ENCODE results near the gene KIAA1671.

The KIAA1671 gene

DNA sequence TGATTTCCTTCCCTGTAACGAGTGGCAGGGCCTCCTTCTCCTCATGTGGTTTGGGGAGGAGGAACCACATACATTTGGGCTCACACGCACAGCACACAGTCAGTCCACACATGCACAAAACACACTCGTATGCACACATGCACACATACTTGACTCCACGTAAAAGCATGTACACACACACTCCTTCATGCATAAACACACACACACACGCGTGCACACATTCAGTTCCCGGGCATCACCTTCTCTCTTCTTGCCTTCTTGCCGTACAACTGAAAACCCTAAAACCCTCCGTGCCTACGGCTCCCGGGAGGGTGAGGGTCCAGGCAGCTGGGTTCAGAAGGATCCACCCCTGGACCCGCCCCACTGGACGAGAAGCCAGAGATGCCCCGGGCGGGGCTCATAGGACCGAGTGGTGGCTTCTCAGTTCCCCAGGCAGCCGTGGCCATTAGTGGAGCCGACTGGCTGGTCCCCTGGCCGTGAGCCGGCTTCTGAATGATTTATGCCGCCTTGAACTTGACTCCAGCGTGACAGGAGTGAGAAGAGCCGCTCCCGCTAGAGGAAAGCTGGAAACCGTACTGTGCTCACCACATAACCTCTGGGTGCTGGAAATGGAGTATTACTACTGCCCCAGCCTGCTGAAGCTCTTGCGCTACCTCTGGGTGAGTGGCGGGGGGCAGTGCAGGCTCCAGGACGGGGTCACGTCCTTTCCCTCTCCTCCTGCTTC, 117.4 kb downstream of the KIAA1671 start:
- DNase-seq, result no peak

DNA sequence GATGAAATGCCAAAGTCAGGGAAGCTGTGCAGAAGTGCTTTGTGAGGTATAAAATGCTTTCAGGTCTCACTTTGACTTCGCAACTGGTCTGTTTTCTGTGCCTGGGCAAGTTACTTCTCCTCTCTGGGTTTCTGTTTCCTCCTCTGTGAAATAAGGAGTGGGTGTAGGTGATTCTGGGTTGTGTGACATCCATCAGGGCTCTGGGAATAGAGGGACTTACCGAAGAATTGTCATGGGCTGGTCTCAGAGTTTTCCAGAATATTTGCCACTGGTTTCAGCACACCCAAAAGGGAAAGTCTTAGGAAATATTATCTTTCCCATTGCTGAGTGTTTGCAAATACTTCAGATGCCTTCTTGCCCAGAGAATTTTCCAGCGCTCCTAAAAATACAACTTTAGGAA, 118.4 kb downstream of the KIAA1671 start:
- no peak for DNase-seq

DNA sequence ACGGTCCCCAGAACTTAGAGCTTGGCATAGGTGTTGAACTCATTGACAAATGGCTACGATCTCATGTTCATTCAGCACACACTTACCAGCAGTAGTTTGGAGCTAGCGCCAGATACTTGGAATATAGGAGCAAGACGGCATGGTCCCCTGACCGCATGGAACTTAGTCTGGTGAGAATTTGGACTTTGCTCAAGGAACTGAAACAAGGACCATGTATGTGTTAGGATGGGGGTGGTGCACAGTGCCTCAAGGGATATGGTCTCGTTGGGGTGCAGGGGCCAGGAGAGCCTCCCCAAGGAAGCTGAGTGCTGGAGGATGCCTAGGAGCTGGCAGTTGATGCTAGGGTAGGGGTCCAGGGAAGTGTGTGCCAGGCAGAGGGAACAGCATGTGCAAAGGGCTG, 119.2 kb downstream of the KIAA1671 start:
- no peak for DNase-seq

DNA sequence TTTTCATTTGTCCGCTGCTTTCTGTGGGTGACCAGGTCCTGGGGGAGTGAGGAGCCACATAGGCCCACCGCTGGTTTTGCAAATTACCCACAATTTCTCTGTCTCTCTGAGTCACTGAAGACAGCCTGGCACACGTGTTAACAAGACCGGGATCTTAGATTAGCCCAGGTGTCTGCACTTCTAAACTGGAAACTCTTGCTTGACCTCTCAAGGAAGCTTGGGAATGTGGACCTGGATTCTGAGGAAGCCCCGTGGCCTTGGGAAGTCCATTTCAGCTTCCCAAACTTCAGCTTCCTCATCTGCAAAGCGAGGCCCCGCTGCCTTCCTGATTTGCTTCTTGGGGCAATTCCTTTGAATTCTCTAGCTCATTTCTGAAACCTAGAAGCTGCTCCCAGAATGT, 119.9 kb downstream of the KIAA1671 start:
- DNase-seq, result no peak

DNA sequence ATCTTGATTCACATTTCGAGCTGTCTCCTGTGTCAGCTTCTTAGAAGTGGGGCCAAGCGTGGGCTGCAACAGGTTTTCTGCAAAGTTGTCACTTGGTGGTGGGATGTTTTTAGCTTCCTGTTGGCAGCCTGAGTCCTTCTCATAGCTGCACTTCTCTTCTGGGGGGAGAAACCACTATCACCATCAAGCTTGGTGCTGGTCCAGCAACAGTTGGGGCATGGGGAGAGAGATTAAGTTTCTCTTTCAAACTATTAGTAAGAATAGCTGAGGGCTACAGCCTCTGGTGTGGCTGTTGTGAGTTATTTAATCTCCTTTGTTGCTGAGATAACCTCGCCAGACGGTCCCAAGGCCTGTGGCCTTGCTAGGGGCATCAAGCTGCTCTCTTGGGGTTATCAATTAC, 123.8 kb downstream of the KIAA1671 start:
- no peak for DNase-seq

DNA sequence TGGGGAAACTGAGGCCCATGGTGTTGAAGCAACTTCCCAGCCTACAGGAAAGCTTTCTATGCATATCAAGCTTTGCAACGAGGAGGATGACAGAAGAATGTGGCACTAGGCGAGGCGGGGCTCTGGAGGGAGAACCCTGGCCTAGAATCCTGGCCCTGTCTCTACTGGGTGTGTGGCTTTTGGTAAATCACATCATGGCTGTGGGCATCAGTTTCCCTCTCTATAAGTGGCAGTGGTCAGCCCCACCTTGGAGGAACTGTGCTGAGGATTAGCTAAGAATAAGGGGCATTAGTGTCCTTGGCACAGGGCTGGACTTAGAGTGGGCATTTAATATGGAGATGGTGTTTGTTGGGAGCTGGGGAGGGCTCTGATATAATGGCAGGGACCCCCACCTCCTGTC, 124.5 kb downstream of the KIAA1671 start:
- no peak for DNase-seq

DNA sequence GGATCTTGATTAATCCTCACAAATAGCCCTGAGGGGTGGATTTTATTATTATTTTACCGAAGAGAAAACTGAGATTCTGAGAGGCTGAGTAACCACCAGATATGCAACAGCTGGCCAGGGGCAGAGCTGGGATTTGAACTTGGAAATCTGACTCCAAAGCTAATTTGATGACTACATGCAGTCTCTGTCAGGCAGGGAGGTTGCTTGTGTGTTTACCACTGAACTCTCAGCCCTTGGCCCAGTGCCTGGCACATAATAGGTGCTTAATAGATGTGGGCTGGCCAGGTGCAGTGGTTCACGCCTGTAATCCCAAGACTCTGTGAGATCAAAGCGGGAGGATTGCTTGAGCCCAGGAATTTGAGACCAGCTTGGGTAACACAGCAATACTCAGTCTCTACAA, 125.4 kb downstream of the KIAA1671 start:
- no peak for DNase-seq

DNA sequence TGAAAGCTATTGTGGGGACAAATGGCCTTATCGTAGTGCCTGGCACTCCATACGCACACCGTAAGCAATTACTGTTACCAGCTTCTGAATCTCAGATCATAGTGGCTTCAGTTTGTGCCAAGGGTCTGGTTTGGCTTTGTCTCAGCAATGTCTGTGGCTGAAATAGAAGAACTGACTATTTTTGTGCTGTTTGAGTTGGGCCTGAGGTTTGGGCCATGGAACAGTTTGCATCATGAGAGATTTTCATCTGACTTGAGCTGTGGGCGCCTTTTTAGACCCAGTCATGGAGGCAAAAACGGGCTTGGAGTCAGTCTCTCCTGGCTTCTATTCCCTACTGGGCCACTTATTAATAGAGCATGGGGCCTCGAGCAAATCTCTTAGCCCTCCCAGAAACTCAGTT, 126.1 kb downstream of the KIAA1671 start:
- no peak for DNase-seq

DNA sequence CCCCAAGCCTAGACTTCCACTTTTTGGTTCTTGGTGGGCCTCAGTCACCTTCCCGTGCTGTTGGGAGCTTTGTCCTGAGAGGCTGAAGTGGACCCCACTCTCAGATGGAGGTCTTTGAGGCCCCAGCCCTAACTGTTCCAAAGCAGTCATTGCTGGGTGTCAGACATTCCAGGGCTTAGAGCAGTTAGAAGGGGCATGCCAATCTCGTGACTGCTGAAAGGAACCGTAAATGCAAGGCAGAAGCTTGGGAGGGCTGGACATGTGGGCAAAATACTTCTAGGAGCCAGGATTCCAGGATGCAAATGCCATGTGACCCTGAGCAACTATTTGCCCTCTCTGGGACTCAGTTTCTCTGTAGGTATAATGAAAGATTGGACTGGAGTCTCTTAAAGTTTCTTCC, 128.3 kb downstream of the KIAA1671 start:
- DNase-seq, result no peak

DNA sequence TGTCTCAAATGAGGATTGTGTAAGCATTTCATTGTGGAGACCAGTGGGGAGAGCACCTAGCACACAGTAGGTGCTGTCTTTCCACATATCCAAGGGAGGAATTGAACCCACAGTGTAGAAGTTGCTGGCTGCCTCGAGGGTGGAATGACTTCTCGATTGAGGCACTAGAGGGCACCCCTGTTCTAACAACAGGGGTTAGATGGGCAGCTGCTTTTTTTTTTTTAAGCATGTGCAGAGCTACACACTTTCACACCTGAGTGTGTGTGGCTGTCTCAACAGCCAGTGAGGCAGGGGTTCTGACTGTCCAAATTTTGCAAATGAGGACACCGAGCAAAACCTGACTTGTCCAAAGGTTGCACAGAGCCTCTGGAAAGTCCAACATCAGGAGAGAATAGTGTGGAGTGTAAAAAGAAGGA, 128.9 kb downstream of the KIAA1671 start:
- no peak for DNase-seq

DNA sequence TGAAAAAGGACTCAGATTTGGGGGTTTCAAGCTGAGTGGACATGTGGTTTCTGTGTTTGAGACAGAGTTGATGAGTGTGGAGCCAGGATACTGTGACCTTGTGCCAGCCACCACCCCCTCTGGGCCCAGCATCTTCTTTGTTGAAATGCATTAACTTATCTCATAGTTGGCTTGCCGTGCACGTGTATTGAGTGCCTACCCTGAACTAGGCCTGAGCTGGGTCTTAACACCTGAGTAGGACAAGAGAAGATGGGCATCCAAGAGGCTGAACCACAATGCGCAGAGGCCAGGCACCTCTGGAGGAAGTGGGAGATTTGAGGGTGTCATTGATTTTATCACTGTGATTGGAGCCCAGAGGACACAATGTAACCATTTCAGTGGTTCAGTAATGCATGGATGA, 129.6 kb downstream of the KIAA1671 start:
- no peak for DNase-seq

DNA sequence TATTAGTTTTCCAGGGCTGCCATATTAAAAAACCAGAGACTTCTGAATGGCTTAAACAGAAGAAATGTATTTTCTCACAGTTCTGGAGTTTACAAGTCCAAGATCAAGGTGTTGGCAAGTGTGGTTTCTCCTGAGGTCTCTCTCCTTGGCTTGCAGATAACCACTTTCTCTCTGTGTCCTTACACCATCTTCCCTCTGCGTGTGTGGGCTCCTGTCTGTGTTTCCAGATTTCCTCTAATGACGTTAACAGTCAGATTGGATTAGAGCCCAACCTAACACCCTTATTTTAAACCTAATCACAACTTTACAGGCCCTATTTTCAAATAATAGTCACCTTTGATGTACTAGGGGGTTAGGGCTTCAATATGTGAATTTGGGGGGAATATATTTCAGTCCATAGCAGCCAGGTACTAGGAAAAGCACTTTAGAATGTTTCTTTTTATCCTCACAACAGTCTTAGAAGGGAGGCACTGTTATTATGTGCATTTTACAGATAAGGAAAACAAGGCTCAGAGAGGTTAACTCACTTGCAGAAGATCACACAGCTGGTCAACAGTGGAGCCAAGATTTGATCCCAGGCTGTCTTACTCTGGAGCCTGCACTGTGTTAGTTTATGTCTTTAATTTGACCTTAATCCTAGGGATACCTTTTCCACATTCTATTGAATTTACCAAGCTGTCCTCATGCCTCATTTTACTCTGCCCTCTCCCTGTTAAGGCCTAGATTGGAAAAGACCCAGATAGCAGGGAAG, 130.7 kb downstream of the KIAA1671 start:
- no peak for DNase-seq

DNA sequence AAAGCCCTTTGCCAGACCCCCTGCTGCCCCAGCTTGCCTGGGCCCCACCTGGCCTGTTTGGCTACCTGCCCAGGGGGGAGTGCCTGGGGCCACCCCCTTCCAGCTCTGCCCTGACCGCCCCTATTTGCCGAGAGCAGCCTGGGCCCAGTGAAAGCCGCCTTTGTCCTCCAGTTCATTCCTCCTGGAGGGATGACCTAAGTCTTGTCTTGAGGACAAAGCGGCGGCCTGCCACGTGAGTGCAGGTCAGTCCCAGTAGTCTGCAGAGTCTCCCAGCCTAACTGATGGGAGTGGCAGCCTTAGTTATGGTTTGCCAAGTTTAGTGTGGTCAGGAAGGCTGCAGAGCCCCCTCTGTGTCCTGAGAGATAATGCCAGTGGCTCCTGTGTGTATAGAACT, 131.3 kb downstream of the KIAA1671 start:
- DNase-seq, result no peak

DNA sequence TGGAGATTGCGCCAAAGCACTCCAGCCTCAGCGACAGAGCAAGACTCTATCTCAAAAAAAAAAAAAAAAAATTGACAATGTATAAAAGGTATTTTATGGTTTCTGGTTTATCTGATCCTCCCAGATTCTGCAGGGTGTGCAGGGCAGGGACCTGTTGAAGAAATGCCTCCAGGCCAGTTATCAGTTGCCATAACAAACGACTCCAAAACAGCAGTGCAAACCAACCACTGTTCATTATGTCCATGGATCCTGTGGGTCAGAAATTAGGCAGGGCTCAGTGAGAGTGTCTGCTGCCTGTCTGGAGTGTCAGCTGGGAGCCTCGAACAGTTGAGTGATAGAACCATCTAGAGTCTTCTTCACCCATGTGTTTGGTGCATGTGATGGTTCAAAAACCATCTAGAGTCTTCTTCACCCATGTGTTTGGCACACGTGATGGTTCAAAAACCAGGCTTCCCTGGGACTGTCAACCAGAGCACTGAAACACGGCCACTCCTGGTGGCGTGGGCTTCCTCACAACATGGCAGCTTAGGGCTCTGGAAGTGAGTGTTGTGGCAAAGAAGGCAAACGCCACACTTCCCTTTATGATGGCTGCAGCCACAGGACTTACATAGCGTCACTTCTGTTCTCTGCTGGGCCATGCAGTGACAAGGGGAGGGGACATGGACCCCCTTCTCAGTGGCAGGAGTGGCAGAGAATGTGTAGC, 132.0 kb downstream of the KIAA1671 start:
- no peak for DNase-seq

DNA sequence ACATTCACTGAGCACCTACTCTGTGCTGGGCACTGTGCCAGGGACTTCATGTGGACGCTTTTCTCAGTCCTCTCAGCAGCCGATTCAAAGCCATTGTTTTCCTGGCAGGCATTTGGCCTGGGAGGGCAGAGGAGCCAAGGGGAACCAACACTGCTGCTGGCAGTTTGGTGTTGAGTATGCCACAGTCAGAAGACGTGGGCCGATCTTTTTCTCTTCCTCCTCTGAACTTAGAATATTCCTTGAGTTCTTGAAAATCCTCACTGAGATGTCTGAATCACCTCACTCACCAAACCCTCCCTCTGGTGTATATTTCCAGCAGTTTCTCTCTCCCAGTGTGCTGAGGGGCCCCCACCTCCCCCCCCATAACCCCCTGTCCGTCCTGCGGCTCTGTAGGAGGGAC, 132.6 kb downstream of the KIAA1671 start:
- no peak for DNase-seq

DNA sequence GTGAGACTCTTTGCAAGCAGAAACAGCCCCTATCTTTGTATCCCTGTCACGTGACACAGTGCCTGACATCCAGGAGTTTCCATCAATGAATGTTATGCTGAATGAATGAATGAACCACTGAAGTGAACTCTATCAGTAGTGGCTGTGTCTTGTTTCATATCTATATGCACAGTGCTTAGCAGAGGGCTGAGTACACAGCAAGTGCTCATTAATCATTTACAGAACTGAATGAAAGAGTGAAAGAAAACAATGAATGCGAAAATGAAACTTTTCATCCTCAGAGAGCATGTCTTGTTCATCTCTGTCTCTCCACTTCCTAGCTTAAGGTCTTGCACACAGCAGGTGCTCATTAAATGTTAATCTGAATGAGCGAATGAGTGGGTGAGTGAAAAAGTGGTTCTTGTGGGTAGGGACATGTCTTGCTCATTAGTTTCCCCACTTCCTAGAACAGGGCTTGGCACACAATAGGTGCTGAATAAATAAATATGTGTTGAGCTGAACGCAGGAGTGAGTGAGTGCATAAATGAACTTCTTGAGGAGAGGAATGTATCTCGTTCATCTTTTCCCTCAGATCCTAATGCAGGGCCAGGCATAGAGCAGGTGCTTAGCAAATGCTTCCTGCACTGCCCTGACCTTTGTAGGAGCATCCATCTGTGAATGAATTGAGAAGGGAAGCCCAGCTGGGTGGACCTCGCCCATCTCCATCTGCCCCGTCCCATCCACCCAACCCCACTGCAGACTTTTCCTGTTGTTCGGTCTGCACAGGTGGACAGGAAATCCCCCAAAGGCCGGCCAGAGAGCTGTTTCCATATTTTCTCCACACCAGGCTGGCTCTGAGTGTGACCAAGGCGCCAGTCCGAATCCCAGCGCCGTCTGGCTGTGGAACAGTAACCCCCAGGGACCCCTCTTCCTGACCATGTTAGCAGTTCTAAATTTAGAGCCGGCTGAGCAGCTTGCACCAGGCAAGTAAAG, 133.7 kb downstream of the KIAA1671 start:
- no peak for DNase-seq

DNA sequence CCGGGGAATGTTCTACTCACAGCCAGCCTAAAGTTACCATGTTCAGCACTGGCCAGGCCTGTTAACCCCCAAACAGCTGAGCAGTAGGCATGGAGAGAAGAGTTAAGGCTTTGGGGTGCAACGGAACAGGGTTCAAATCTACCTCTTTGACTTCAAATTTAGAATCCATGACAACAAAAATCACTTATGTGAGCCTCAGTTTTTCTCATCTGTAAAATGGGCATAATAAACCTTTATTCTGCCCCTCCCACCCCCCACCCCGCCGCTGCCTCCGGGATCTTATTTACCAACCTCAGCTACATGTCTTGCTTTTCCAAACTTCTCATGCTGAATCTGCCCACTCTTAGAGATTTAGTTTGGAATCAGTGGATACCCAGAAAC, 134.4 kb downstream of the KIAA1671 start:
- DNase-seq, result no peak

DNA sequence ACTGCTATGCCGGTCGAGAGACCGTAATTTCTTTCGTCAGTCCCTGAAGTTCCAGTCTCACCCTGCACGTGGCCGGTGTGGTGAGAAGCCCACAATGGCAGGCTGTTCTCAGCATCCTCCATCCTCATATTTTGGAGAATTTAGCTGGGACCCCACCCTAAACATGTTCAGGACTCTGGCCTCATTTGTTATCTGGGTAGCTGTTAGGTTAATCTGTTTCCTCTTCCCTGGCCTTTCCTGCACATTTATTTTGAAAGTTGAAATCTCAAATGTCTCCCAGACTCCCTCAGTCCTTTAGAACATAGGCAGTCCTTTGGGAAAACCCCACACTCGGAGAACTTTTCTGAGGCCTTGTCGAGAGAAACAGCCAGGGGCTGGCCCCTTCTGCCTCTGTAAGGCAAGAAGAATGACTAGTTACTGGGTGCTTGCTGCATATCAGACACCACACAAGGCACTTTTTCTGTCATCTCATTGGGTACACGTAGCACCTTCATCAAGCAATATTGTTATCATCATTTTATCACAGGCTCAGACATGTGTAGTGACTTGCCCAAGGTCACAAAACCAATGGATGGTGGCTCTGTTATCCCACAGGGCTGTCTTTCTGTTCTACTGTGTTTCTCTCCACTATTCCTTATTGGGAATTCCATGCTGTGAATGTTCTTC, 137.8 kb downstream of the KIAA1671 start:
- DNase-seq, result no peak

DNA sequence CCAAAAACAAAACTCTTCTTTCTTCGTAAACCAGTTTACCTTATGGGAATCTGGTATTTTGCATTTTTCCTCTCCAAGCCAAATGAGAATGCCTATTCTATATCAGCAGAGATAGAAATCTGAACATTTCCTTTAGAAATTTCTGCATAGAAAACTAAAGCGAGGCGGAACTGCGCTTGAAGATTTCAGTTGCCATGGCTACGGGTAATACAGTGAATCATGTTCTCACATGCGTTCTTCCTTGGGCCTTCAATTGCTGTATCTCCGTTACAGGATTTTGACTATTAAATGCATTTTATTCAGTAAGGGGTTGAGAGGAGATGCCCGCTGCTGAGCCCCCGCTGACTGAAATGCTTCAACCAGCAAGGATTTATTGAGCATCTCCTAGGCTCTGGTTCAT, 138.9 kb downstream of the KIAA1671 start:
- no peak for DNase-seq

DNA sequence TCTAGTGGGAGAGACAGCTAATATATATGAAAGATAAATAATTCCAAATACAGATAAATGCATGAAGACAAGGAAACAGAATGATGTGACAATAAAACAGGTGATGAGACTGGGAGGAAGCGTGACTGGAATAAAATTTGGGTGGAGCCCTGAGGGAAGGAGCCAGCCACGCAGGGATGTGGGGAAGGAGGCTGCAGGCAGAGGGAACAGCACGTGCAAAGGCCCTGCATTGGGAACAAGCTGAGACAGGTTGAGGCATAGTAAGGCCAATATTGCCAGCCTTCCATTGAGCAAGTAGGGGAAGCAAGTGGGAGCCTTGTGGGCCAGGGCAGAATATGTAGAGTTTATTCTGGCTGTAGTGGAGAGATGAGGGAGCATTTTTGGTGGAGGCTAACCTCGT, 139.6 kb downstream of the KIAA1671 start:
- no peak for DNase-seq

DNA sequence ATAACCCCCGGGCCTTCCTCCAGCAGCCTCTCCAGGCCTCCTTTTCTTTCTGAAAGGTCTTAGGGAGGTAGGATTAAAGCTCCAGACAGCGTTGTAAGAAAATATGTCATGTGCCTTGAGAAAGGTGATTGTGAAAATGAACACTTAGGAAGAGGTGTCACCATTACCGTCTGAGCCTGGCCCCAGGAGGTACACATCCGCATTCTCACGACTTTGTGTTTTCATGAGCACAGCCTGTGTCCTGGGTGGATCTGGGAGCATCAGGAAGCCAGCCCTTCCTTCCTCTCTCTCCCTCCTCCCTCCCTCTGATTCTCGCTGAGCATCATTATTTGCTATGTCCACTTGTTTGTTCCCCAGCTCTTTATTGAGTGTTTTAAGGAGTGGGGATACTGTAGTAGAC, 142.1 kb downstream of the KIAA1671 start:
- DNase-seq, result no peak

DNA sequence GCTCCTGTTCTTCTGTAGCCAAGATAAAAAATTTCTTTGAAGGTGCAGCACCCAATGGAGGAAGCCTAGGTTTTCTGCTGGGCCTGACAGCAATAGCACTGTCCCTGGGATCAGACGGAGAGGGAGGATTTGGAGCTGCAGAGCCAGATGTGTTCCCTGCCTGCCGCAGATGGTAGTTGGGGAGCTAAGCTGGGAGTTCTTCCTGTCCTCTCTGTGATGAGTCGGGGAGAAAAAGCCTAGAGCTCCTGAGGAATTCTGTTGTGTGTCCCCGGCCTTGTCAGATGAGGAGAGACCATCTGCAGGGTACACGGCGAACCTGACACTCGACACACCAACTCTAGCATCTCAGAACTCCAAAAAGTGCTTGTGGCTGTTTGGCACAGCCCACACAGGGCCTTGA, 143.4 kb downstream of the KIAA1671 start:
- DNase-seq, result no peak
